Astrocyte of the cerebellum (primary cell): ENCODE data around the gene TBC1D5.
"Not testable (repeated sequence)": the region's sequence is repeated elsewhere in the genome, so short reads cannot be mapped to it uniquely, and the experiment has no call there.

ENCODE experiments used
- DNase-seq: peaks from one replicate; pipeline ENCODE4 v3.0.0-alpha.2; 2011; ENCODE audit warnings: low read depth
- H3K4me3 ChIP-seq: 2 replicates; pipeline ENCODE4 v1.5.1; 2011; ENCODE audit warnings: mild to moderate bottlenecking, low read depth, low read length, moderate library complexity
- in situ Hi-C: cut with HindIII; loops from 2 replicates; pipeline ENCODE4 v1.10.0; 2017; ENCODE audit warnings: low sequenced_read_pairs
- TF ChIP-seq, protein P1 (sequence below): IDR thresholded peaks from 2 replicates; pipeline ENCODE4 v1.5.1; 2012; ENCODE audit warnings: low read length, low read depth, moderate library complexity, mild to moderate bottlenecking; ENCODE audit errors: missing control alignments

The TBC1D5 gene

DNA sequence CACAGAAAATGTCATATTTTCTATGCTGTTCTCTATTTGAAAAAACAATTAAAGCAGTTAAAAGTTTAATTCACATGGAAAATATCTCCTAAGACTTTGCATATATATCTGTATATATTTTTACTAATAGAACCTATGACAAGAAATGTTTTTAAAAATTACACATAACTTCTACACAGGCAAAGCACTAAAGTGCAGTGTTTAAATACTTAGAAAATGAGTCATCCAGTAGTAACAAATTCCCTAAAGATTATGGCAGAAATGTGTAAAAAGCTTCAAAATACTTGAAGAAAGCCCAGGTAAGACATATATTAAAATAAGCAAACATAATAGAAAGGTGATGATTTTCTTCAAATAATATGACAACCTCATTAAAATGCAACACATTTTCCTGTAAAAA lies 236.6 kb downstream of the TBC1D5 start:
- in situ Hi-C loops, result no loop called here
- H3K4me3 ChIP-seq, result no peak overlapping the region
- TF ChIP-seq, protein P1, sequence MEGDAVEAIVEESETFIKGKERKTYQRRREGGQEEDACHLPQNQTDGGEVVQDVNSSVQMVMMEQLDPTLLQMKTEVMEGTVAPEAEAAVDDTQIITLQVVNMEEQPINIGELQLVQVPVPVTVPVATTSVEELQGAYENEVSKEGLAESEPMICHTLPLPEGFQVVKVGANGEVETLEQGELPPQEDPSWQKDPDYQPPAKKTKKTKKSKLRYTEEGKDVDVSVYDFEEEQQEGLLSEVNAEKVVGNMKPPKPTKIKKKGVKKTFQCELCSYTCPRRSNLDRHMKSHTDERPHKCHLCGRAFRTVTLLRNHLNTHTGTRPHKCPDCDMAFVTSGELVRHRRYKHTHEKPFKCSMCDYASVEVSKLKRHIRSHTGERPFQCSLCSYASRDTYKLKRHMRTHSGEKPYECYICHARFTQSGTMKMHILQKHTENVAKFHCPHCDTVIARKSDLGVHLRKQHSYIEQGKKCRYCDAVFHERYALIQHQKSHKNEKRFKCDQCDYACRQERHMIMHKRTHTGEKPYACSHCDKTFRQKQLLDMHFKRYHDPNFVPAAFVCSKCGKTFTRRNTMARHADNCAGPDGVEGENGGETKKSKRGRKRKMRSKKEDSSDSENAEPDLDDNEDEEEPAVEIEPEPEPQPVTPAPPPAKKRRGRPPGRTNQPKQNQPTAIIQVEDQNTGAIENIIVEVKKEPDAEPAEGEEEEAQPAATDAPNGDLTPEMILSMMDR, result no peak
- DNase-seq, result no peak

DNA sequence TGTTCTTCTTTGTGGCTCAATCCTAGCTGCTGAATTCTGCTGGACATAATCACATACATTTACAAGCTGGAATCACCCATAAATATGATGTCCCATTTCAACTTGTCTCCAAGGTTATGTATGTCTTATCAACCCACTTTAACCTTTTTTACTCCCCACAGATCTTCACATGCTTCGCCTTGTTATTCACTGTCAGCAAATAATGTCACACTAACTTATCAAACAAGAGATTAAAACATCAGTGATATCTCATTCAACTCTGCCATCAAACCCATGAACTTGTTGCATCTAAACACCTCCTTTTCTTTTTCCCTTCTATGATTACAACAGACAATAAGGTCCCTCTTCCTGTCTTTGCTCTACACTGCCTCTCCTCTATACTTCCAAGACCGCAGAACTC lies 240.7 kb downstream of the TBC1D5 start:
- TF ChIP-seq, protein P1, result no peak
- no peak overlapping the region for H3K4me3 ChIP-seq
- in situ Hi-C loops, result no loop called here
- no peak for DNase-seq

DNA sequence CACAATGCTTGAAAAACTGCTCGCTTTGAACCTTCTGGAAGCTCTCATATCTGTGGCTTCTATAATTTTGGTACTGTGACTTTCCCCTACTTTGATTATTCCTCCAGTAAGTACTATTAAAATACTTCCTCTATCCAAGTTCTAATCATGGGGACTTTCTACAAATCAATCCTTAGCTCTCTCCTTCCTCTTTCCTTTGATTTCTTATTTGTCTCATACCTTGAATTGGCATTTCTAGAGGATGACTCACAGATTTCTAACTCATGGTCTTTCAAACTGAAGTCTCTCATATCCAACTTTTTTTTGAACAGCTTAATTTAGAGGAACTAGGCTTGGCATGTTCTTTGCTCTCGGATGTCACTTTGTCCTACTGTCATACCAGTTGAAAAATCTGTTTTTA lies 241.8 kb downstream of the TBC1D5 start:
- TF ChIP-seq, protein P1, result no peak

DNA sequence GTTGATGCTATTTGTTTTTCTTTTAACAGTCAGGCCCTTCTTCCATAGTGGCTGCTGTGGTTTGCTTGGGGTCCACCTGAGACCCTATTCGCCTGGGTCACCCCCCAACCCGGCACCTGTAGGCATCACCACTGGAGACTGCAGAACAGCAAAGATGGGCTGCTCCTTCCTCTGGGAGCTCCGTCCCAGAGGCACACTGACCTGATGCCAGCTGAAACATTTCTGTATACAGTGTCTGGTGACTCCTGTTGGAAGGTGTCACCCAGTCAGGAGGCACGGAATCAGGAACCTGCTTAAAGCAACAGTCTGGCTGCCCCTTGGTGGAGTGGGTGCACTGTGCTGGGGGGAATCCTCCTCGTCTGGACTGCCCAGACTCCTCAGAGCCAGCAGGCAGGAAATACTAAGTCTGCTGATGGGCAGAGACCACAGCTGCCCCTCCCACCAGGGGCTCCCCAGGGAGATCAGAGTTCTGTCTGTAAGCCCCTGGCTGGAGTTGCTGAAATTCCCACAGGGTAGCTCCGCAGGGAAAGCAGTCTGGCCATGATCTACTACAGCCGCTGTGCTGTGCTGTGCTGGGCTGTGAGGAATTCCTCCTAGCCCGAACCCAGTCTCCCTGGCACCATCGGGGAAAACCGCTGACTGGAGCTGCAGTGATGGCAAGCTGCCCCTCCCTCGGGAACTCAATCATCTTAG lies 248.2 kb downstream of the TBC1D5 start:
- in situ Hi-C loops, result no loop called here
- DNase-seq, result no peak
- TF ChIP-seq, protein P1, result no peak
- no peak overlapping the region for H3K4me3 ChIP-seq

More for the DNA sequence above, 241.8 kb downstream of the TBC1D5 start:
- in situ Hi-C loops, result no loop called here
- DNase-seq, result peak; percentile 19
- H3K4me3 ChIP-seq, result no peak overlapping the region

DNA sequence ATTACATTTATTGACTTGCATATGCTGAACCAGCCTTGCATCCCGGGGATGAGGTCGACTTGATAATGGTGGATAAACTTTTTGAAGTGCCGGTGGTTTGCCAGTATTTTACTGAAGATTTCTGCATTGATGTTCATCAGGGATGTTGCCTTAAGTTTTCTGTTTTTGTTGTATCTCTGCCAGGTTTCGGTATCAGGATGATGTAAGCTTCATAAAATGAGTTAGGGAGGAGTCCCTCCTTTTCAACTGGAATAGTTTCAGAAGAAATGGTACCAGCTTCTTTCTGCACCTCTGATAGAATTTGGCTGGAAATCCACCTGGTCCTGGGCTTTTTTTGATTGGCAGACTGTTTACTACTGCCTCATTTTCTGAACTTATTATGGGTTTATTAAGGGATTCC lies 250.8 kb downstream of the TBC1D5 start:
- DNase-seq, result peak; percentile 63
- TF ChIP-seq, protein P1, result no peak
- in situ Hi-C loops, result no loop called here
- no peak overlapping the region for H3K4me3 ChIP-seq

DNA sequence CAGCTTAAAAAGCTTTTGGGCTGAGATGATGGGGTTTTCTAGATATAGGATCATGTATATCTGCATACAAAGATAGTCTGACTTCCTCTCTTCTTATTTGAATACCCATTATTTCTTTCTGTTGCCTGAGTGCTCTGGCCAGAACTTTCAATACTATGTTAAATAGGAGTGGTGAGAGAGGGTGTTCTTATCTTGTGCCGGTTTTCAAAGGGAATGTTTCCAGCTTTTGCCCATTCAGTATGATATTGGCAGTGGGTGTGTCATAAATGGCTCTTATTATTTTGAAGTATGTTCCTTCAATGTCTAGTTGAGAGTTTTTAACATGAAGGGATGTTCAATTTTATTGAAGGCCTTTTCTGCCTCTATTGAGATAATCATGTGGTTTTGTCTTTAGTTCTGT lies 251.2 kb downstream of the TBC1D5 start:
- in situ Hi-C loops, DNase-seq, H3K4me3 ChIP-seq: not testable (repeated sequence)

DNA sequence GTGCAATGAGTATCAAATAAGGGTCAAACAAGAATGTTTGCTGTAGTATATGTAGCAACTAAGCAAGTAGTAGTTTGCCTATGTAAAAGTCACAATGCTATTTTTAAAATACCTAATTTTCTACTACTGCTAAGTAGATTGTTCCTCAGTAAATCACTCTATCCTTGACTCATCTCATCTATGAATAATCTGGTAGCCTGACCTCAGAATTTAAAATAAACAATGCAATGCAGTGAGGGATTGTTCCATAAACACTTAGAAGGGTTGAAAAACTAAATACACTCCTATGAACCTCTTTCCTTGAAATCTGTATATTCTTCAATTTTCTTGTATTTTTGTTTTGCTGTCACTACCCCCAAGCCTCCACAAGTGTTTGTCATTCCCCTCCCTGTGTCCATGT lies 253.3 kb downstream of the TBC1D5 start:
- TF ChIP-seq, protein P1, result no peak
- in situ Hi-C loops, result no loop called here
- H3K4me3 ChIP-seq, result no peak overlapping the region
- no peak for DNase-seq
